Ovary (tissue), 3 donors: ENCODE data around the gene WHAMM.

Experiments used
- EP300 ChIP-seq: sonication (generic); formaldehyde crosslinking; IDR thresholded peaks from one replicate; pipeline ENCODE4 v1.6.1; 2017; ENCODE audit warnings: antibody characterized with exemption
- TF ChIP-seq, protein P1 (sequence below), 3 donors: fragments of 450-650 bp in 2 of 3; fragments of 200-600 bp in 1 of 3; IDR thresholded peaks; one replicate each; pipeline versions ENCODE4 v1.5.1 to v1.8.0; 2016 to 2022; ENCODE audit warnings: antibody characterized with exemption in 3 of 3, mild to moderate bottlenecking in 1 of 3
- donor health status: DM: no; HTN: no; CAD: no.

GRCh38 chr15:82874267-82874666, 64.8 kb downstream of the WHAMM start:
- TF ChIP-seq, protein P1, sequence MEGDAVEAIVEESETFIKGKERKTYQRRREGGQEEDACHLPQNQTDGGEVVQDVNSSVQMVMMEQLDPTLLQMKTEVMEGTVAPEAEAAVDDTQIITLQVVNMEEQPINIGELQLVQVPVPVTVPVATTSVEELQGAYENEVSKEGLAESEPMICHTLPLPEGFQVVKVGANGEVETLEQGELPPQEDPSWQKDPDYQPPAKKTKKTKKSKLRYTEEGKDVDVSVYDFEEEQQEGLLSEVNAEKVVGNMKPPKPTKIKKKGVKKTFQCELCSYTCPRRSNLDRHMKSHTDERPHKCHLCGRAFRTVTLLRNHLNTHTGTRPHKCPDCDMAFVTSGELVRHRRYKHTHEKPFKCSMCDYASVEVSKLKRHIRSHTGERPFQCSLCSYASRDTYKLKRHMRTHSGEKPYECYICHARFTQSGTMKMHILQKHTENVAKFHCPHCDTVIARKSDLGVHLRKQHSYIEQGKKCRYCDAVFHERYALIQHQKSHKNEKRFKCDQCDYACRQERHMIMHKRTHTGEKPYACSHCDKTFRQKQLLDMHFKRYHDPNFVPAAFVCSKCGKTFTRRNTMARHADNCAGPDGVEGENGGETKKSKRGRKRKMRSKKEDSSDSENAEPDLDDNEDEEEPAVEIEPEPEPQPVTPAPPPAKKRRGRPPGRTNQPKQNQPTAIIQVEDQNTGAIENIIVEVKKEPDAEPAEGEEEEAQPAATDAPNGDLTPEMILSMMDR (IDR thresholded peaks at IDR 0.05) = no peak
- no peak for TF ChIP-seq EP300
